ENCODE data around the gene OR5C1.
"Not testable (repeated sequence)": the region's sequence is repeated elsewhere in the genome, so short reads cannot be mapped to it uniquely, and the experiment has no call there.

OR5C1 gene

DNA sequence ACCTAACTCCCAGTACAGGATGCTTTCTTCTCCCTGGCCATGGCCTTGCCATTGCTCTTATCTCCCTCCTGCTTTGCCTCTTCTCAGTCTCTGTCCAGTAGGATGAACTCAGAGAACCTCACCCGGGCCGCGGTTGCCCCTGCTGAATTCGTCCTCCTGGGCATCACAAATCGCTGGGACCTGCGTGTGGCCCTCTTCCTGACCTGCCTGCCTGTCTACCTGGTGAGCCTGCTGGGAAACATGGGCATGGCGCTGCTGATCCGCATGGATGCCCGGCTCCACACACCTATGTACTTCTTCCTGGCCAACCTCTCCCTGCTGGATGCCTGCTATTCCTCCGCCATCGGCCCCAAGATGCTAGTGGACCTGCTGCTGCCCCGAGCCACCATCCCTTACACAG is at the start of gene OR5C1:
OR5C1 (plus strand) TSS at position 103 of the 400 bp plus-strand sequence; CDS start at position 103, 0 bp downstream.
- FAIRE-seq: no peak
- no peak for DNase-seq (ENCODE audit: insufficient read length, low spot score)

- DNase-seq (ENCODE audit: insufficient read length, low spot score): no peak
- FAIRE-seq: no peak
Observed at GRCh38 chr9:122742003-122742402, 46.7 kb upstream of the OR5C1 start, which contains the start of gene OR1L6. Gene OR1L6, plus strand, starts transcription at chr9:122742303. Its CDS starts 7,545 bp downstream, at chr9:122749848.

- FAIRE-seq (no peak), DNase-seq (ENCODE audit: insufficient read length, low spot score) (no peak)
Observed at GRCh38 chr9:122754825-122755224, 33.9 kb upstream of the OR5C1 start.

GRCh38 chr9:122767817-122768216 is 20.9 kb upstream of the OR5C1 start:
- no peak for DNase-seq (ENCODE audit: insufficient read length, low spot score)

GRCh38 chr9:122777052-122777451 is 11.7 kb upstream of the OR5C1 start:
- FAIRE-seq (no peak), DNase-seq (ENCODE audit: insufficient read length, low spot score) (no peak)

More at GRCh38 chr9:122767817-122768216, 20.9 kb upstream of the OR5C1 start:
- FAIRE-seq: no peak

GRCh38 chr9:122777935-122778627 is 10.7 kb upstream of the OR5C1 start:
- DNase-seq (ENCODE audit: insufficient read length, low spot score) (peak; percentile 59), FAIRE-seq (peak; percentile 40)

DNA sequence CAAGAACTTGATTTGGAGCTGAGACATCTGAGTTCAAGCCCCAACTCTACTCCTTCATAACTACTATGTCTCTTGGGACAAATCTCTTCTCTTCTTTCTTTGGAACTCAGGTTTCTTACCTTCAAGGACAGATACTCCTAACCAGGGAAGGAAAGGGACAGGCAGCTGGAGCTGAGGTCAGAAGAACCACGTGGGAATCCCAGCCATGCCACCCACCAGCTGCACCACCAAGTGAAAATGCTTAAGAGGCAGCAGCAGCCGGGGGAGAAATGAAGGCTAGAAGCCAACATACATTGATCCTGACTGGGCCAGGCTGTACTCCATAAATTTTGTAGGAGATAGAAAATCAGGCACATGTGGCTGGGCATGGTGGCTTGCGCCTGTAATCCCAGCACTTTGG is 9.6 kb upstream of the OR5C1 start:
- no peak for FAIRE-seq

DNA sequence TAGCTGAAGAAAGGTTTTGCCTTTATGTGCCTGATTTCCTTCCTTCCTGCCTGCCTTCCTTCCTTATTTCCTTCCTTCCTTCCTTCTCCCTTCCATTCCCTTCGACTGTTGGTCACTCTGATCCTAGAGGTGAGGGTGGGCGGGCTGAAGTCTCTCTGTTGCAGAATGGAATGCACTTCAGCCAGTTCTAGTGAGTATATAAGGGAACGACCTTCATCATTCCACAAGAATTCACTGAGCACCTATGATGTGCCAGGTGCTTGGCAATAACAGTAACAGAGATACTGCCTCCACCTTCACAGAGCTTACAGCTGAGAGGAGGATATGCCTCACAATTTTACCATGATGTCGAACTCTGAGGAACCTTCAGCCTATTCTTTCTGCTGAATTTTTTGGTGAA is 8.7 kb upstream of the OR5C1 start:
- no peak for FAIRE-seq

More for the DNA sequence above, 9.6 kb upstream of the OR5C1 start:
- no peak for DNase-seq (ENCODE audit: insufficient read length, low spot score)

DNA sequence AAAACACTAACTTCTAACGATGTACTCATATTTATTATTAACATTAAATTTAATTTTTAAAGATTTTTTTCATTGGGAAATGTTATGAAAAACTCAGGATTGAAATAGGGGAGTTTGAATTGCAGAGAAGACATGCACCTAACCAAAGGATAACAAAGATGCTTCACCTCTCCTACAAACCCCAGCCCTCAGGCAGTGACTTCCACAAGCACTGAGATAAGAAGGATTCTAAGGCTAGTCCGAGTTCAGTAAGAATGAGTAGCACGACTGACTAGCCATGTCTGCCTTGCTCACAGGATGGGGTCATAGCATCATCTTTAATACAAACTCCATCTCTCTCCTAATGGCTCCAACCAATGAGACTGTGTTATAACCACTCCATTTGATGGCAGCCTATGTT is 7.1 kb upstream of the OR5C1 start:
- DNase-seq (ENCODE audit: insufficient read length, low spot score) (no peak), FAIRE-seq (no peak)

More for the DNA sequence above, 8.7 kb upstream of the OR5C1 start:
- DNase-seq (ENCODE audit: insufficient read length, low spot score): no peak

DNA sequence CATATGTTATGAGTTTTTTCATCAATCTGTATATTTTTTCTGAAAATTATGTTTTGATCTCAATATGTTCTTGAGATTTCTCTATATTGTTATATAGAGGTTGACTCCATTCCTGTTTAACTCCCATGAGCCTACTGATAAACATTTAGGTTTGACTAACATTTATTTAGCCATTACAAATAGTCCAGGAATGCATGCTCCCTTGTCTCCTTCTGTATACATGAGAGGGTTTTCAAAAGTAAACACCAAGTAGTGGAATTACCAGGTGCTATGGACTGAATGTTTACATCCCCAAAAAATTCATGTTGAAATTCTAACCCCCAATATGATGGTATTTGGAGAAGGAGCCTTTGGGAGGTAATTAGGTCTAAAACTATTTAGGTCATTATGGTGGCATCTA is 3.5 kb upstream of the OR5C1 start:
- no peak for DNase-seq (ENCODE audit: insufficient read length, low spot score)
- FAIRE-seq: no peak

GRCh38 chr9:122786338-122786737 is 2.4 kb upstream of the OR5C1 start:
- FAIRE-seq: no peak
- no peak for DNase-seq (ENCODE audit: insufficient read length, low spot score)

DNA sequence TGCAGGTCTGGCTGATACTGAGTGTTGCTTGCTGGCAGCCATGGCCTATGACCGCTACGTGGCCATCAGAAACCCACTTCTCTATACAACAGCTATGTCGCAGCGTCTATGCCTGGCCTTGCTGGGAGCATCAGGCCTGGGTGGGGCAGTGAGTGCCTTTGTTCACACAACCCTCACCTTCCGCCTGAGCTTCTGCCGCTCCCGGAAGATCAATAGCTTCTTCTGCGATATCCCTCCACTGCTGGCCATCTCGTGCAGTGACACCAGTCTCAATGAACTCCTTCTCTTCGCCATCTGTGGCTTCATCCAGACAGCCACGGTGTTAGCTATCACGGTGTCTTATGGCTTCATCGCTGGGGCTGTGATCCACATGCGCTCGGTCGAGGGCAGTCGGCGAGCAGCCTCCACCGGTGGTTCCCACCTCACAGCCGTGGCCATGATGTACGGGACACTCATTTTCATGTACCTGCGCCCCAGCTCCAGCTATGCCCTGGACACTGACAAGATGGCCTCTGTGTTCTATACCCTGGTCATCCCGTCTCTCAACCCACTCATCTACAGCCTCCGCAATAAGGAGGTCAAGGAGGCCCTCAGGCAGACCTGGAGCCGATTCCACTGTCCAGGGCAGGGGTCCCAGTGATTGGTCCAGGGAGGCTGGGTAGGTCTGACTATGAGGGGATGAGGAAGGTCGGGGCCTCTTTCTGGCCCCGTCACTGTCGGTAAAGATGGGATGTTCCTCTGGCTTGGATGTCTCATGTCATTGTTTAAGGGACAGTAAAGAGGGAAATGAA is 718 bp downstream of the OR5C1 start:
- DNase-seq (ENCODE audit: insufficient read length, low spot score) (no peak), FAIRE-seq (no peak)

DNA sequence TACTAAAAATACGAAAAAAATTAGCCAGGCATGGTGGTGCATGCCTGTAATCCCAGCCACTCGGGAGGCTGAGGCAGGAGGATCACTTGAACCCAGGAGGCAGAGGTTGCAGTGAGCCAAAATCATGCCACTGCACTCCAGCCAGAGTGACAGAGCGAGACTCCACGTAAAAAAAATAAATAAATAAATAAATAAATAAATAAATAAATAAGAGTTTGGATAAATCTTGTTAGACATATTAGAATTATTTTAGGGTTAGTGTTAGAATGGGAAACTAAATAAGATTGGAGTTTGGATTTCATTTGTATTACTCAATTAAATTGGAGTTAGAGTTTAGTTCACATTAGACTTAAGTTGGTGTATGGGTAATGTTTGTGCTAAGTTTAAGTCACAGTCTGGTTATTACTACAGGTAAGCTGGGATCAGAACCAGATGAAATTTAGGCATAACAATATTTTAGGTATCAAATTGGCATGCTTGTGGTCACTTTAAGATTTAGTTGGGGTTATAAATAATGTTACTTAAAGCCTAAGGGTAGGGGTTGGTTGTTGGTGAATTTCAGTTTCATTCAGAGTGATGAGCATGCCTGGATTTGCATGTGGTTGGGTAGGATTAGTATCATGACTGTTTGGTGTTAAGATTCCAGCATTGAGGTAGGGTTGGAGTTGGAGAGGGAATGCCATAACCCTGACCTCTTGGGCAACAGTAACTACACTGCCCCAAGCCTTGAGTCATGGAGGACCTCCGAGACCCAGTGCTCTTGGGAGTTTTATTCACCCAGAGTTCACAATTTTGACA is 3.3 kb downstream of the OR5C1 start:
- FAIRE-seq: no peak
- DNase-seq (ENCODE audit: insufficient read length, low spot score): no peak

DNA sequence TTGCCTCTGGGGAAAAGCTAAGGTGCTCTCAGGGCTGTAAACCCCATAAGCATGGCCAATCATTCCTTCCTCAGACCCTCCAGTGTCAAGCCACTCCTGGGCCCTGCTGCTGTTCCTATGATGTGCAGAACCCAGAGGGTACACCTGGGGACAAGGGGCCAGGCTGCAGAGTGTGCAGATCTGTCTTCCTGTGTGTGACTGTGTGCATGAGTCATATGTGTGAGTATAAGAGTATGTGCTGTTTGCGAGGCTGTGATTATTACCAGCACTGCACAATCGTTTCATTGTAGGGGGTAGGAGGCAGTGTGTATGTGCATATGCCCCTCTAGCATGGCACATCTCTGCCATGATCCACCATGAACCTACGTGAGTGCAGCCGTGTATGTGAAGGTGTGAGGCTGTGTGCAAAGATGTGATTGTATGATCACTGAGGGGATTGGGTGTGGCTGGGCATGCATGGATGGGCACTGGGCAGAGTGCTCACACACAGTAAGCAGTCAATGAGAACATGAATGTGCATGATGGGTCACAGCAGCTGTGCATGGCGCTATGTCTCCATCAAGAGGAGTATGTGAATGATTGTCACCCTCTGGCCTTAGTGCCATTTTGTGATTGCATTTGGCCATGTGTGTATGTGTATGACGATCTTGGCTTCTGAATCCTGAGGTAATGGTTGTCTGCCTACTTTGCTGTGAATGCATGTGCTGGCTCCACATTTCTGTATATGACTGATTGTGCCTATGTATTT is 8.8 kb downstream of the OR5C1 start:
- DNase-seq (ENCODE audit: insufficient read length, low spot score) (no peak), FAIRE-seq (no peak)

GRCh38 chr9:122800066-122801060 is 11.6 kb downstream of the OR5C1 start, which contains the start of gene OR1K1:
Gene OR1K1, plus strand, starts transcription at chr9:122800123. Its CDS starts 0 bp downstream, at chr9:122800123.
- FAIRE-seq (no peak), DNase-seq (ENCODE audit: insufficient read length, low spot score) (no peak)

DNA sequence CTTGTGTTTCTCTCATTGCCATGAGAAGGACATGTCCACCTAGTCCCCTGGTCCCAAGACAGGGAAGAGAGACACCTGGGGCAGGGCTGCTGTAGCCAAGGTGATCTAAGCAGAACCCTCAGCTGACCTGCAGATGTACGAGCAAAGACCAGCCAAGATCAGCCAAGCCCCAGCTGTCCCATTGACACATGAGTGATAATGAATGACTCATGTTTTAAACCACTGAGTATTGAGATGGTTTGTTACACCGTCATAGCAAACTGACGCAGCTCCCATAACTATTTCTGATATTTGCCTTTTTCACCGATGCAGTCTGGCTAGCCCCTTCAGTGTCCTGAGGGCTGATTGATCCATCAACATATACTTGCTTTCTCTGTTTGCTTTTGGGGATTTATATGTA is 17.9 kb downstream of the OR5C1 start:
- FAIRE-seq: no peak
- DNase-seq (ENCODE audit: insufficient read length, low spot score): no peak

DNA sequence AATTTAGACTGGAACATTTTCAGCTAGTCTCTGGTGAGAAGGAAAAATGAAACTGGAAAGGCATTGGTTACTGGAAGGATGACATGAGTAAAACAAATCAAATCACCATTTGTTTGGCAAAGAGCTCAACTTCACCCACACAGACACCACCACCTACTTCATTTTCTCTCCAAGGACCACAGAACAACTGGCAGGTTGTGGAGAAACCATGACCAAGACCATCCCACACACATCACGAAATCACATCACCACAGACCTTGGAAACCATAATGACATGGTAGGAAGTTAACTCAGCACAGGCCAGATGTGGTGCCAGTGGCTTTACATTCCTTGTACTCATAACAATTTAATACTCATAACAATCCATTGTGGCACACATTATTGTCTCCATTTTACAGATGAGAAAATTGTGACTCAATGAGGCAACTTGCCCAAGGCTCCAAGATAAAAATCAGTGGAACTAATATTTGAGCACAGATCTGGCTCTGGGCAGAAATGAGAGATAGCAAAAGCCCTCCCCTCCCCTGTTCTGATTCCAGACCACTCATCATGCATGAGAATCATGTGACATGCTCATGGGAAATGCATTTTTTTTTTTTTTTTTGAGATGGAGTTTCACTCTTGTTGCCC is 18.7 kb downstream of the OR5C1 start:
- FAIRE-seq (no peak), DNase-seq (ENCODE audit: insufficient read length, low spot score) (no peak)

- DNase-seq (ENCODE audit: insufficient read length, low spot score) (no peak), FAIRE-seq (no peak)
Observed at GRCh38 chr9:122808141-122808540, 19.4 kb downstream of the OR5C1 start.

GRCh38 chr9:122809261-122809660 is 20.5 kb downstream of the OR5C1 start:
- not testable (repeated sequence) for FAIRE-seq; DNase-seq (ENCODE audit: insufficient read length, low spot score)

Data from HTR-8/SVneo (cell line).